DOHH2 (cell line): ENCODE results near the gene ZNF207.

Source experiments
- H3F3A ChIP-seq: fragments of 200-600 bp; sonication (generic), shearing (Covaris generic); 2 replicates; pipeline ENCODE4 v1.6.0; 2016; ENCODE audit warnings: antibody characterized with exemption, mild to moderate bottlenecking; ENCODE audit not compliant: control insufficient read depth, insufficient read depth
- H3K27ac ChIP-seq: fragments of 200-600 bp; sonication (generic); 2 replicates; pipeline ENCODE4 v1.5.1; 2014; ENCODE audit warnings: low read depth, mild to moderate bottlenecking, low read length, moderate library complexity
- H3K27me3 ChIP-seq: fragments of 200-600 bp; sonication (generic); 2 replicates; pipeline ENCODE4 v1.6.1; 2014; ENCODE audit warnings: mild to moderate bottlenecking, low read length, mixed read lengths; ENCODE audit not compliant: control insufficient read depth
- H3K36me3 ChIP-seq: fragments of 200-600 bp; sonication (generic); 2 replicates; pipeline ENCODE4 v1.6.1; 2014; ENCODE audit warnings: mild to moderate bottlenecking, low read length, moderate library complexity, mixed read lengths; ENCODE audit not compliant: control insufficient read depth
- H3K4me1 ChIP-seq: fragments of 200-600 bp; sonication (generic); 2 replicates; pipeline ENCODE4 v1.6.1; 2014; ENCODE audit warnings: mild to moderate bottlenecking, low read length, mixed read lengths; ENCODE audit not compliant: control insufficient read depth
- H3K4me2 ChIP-seq: fragments of 200-600 bp; sonication (generic); 2 replicates; pipeline ENCODE4 v1.6.0; 2014; ENCODE audit warnings: mild to moderate bottlenecking, low read length, moderate library complexity
- H3K4me3 ChIP-seq: fragments of 200-600 bp; sonication (generic); 2 replicates; pipeline ENCODE4 v1.5.1; 2014; ENCODE audit warnings: mild to moderate bottlenecking, low read length, mixed read lengths
- H3K79me2 ChIP-seq: fragments of 200-600 bp; sonication (generic); 2 replicates; pipeline ENCODE4 v1.6.1; 2014; ENCODE audit warnings: mild to moderate bottlenecking, low read length, mixed read lengths; ENCODE audit not compliant: control insufficient read depth
- H3K9me2 ChIP-seq: fragments of 200-600 bp; sonication (generic); replicated peaks from 2 replicates; pipeline ENCODE4 v1.6.1; 2014; ENCODE audit warnings: mild to moderate bottlenecking, low read length, mixed read lengths; ENCODE audit not compliant: control insufficient read depth
- H3K9me3 ChIP-seq: fragments of 200-600 bp; sonication (generic); 2 replicates; pipeline ENCODE4 v1.6.1; 2014; ENCODE audit warnings: antibody characterized with exemption, low read length, mixed read lengths; ENCODE audit not compliant: control insufficient read depth, insufficient read depth
- H4K20me1 ChIP-seq: fragments of 200-600 bp; sonication (generic); 2 replicates; pipeline ENCODE4 v1.6.0; 2014; ENCODE audit warnings: low read depth, mild to moderate bottlenecking, antibody characterized with exemption, low read length, moderate library complexity; ENCODE audit not compliant: control insufficient read depth, insufficient read depth
- EZH2phosphoT487 ChIP-seq: fragments of 200-600 bp; sonication (generic); IDR thresholded peaks from 2 replicates; pipeline ENCODE4 v1.6.1; 2017; ENCODE audit warnings: borderline replicate concordance, mild to moderate bottlenecking, antibody characterized with exemption, low read length, moderate library complexity, mixed read lengths
- TF ChIP-seq, protein P1 (sequence below): fragments of 200-600 bp; sonication (generic); IDR thresholded peaks from one replicate; pipeline ENCODE4 v1.5.1; 2014; ENCODE audit warnings: antibody characterized with exemption, mild to moderate bottlenecking, low read depth, low read length; ENCODE audit not compliant: poor library complexity, severe bottlenecking

The ZNF207 gene

DNA sequence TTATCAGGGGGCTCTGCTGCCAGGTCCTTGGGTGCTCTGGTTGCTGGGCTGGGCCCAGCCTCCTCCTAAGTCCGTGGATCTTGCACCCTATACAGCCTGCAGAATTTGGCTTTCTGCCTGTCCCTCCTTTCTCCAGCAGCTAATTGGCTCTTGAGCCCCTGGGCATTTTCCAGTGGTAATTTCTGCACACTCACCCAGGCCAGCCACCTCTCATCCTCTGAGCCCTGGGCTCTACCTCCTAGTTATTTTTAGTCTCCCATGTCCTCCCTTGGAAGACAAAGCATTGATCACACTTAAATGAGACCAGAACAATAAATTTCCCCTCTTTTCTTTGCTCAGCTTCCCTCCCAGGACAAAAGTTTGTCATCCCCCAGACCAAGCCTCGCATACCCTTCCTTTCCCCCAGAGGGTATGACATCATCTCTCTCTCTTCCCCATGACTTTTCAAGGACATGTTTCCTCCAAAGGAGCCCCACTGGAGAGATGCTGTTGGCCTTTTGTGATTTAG lies 46.1 kb upstream of the ZNF207 start:
- H3K4me2 ChIP-seq = no peak overlapping the region
- H4K20me1 ChIP-seq = no peaks in the 10 kb centered on the region
- H3K79me2 ChIP-seq = no peaks in the 10 kb centered on the region
- TF ChIP-seq, protein P1, sequence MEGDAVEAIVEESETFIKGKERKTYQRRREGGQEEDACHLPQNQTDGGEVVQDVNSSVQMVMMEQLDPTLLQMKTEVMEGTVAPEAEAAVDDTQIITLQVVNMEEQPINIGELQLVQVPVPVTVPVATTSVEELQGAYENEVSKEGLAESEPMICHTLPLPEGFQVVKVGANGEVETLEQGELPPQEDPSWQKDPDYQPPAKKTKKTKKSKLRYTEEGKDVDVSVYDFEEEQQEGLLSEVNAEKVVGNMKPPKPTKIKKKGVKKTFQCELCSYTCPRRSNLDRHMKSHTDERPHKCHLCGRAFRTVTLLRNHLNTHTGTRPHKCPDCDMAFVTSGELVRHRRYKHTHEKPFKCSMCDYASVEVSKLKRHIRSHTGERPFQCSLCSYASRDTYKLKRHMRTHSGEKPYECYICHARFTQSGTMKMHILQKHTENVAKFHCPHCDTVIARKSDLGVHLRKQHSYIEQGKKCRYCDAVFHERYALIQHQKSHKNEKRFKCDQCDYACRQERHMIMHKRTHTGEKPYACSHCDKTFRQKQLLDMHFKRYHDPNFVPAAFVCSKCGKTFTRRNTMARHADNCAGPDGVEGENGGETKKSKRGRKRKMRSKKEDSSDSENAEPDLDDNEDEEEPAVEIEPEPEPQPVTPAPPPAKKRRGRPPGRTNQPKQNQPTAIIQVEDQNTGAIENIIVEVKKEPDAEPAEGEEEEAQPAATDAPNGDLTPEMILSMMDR = no peak
- no peak for TF ChIP-seq EZH2phosphoT487
- no peak overlapping the region for H3K27ac ChIP-seq
- no peaks in the 10 kb centered on the region for H3K27me3 ChIP-seq
- H3K4me1 ChIP-seq = peaks cover 35% of the 10 kb centered on the region
- no peaks in the 10 kb centered on the region for H3K36me3 ChIP-seq
- no peak overlapping the region for H3K4me3 ChIP-seq
- H3K9me3 ChIP-seq = no peaks in the 10 kb centered on the region
- H3K9me2 ChIP-seq = no peaks in the 10 kb centered on the region
- H3F3A ChIP-seq = peaks cover 3% of the 10 kb centered on the region; the same call in 1 of the 2 replicates

DNA sequence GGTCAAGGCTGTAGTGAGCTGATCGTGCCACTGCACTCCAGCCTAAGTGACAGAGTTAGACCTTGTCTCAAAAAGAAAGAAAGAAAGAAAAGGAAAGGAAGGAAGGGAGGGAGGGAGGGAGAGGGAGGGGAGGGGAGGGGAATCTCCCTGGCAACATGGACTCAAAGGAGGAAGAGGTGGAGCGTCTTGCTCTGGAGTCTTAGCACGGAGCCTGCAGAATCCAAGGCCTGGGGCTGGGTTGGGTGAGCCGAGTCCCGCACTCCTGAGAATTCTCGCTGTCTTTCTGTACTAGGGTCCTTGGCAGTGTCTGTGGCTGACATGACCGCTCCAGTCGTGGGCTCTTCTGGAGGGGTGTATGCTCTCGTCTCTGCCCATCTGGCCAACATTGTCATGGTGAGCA lies 44.9 kb upstream of the ZNF207 start:
- no peaks in the 10 kb centered on the region for H3K27me3 ChIP-seq
- H3K4me1 ChIP-seq = peaks cover 47% of the 10 kb centered on the region
- H3K27ac ChIP-seq = no peak overlapping the region
- no peaks in the 10 kb centered on the region for H3K79me2 ChIP-seq
- peaks cover 4% of the 10 kb centered on the region; the same call in 1 of the 2 replicates for H3F3A ChIP-seq
- no peak overlapping the region for H3K4me2 ChIP-seq
- no peaks in the 10 kb centered on the region for H3K9me2 ChIP-seq
- TF ChIP-seq EZH2phosphoT487 = no peak
- TF ChIP-seq, protein P1 = no peak
- H3K4me3 ChIP-seq = no peak overlapping the region
- H3K9me3 ChIP-seq = no peaks in the 10 kb centered on the region
- H4K20me1 ChIP-seq = no peaks in the 10 kb centered on the region
- no peaks in the 10 kb centered on the region for H3K36me3 ChIP-seq

DNA sequence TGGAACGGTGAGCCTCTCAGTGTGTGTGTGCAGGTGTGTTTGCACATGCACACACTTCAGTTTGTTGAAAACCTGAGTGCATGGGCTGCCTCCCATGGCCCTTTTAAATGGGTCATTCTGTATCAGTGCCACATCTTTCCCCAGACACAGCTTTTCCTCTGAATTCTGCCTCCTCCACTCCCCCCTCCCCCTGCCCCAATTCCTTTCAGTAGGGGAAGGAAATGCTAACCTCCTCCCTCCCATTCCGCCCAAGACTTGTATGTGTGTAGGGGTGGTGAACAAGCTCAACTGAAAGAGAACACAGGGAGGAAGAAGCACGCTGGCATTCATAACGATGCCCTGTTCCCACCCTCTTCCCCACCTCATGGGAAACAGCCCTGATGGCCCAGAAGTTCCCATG lies 42.3 kb upstream of the ZNF207 start:
- no peaks in the 10 kb centered on the region for H3K9me3 ChIP-seq
- no peaks in the 10 kb centered on the region for H4K20me1 ChIP-seq
- no peak overlapping the region for H3K27ac ChIP-seq
- H3K4me3 ChIP-seq = no peak overlapping the region
- H3F3A ChIP-seq = peaks cover 17% of the 10 kb centered on the region
- no peaks in the 10 kb centered on the region for H3K36me3 ChIP-seq
- TF ChIP-seq, protein P1 = no peak
- no peak for TF ChIP-seq EZH2phosphoT487
- H3K9me2 ChIP-seq = no peaks in the 10 kb centered on the region
- H3K79me2 ChIP-seq = no peaks in the 10 kb centered on the region; the same call in 1 of the 2 replicates
- H3K4me1 ChIP-seq = peaks cover 71% of the 10 kb centered on the region
- no peaks in the 10 kb centered on the region for H3K27me3 ChIP-seq
- H3K4me2 ChIP-seq = no peak overlapping the region
